GM12872 (cell line): ENCODE measurements around the gene ZNF683.

ENCODE experiments used
- CTCF ChIP-seq: IDR thresholded peaks from 3 replicates; pipeline ENCODE4 v1.5.1; 2011; ENCODE audit warnings: low read depth, mild to moderate bottlenecking, low read length, moderate library complexity; ENCODE audit not compliant: insufficient read depth

Gene ZNF683

GRCh38 chr1:26317146-26317545 lies 55.4 kb downstream of the ZNF683 start:
- TF ChIP-seq CTCF, result no peak

GRCh38 chr1:26315874-26316850 lies 56.4 kb downstream of the ZNF683 start:
- TF ChIP-seq CTCF, result no peak

GRCh38 chr1:26314501-26314900 lies 58.0 kb downstream of the ZNF683 start:
- no peak for TF ChIP-seq CTCF
